Measurements from ENCODE around the gene PRAMEF13. TPM values are rescaled to one million over a fixed set of nuclear protein-coding genes. Genes with fewer than 3 reads are reported as not detected.

Gene PRAMEF13
- total RNA-seq, 1 experiment from 2014 or later, result not detected

Other genes with a start within 250 kb of the PRAMEF13 start
- gene PRAMEF27, start 144.8 kb downstream of the PRAMEF13 start, total RNA-seq (2022), result not detected in 2 replicates
- gene HNRNPCL3, start 140.6 kb downstream of the PRAMEF13 start, total RNA-seq (2022), result not detected in 2 replicates
- gene PRAMEF25, start 130.6 kb downstream of the PRAMEF13 start, total RNA-seq (2022), result not detected in 2 replicates
- gene HNRNPCL2, start 84.6 kb downstream of the PRAMEF13 start, total RNA-seq (2022), result not detected in 2 replicates
- gene PRAMEF26, start 45.4 kb downstream of the PRAMEF13 start, total RNA-seq (2022), result not detected in 2 replicates
- gene HNRNPCL4, start 35.8 kb downstream of the PRAMEF13 start, total RNA-seq (2022), result not detected in 2 replicates
- gene PRAMEF9, start 29.6 kb downstream of the PRAMEF13 start, total RNA-seq (2022), result not detected in 2 replicates
- not detected in 2 replicates for gene PRAMEF18, start 24.7 kb upstream of the PRAMEF13 start, total RNA-seq (2022)
- not detected in 2 replicates for gene PRAMEF5, start 52.8 kb upstream of the PRAMEF13 start, total RNA-seq (2022)
- not detected in 2 replicates for gene PRAMEF8, start 83.7 kb upstream of the PRAMEF13 start, total RNA-seq (2022)
- not detected in 2 replicates for gene PRAMEF33, start 102.1 kb upstream of the PRAMEF13 start, total RNA-seq (2022)
- not detected in 2 replicates for gene PRAMEF15, start 114.2 kb upstream of the PRAMEF13 start, total RNA-seq (2022)
- not detected in 2 replicates for gene PRAMEF14, start 145.7 kb upstream of the PRAMEF13 start, total RNA-seq (2022)
- gene PRAMEF19, start 170.5 kb upstream of the PRAMEF13 start, total RNA-seq (2022), result not detected in 2 replicates
- gene PRAMEF17, start 188.2 kb upstream of the PRAMEF13 start, total RNA-seq (2022), result not detected in 2 replicates
- not detected in 2 replicates for gene PRAMEF20, start 209.0 kb upstream of the PRAMEF13 start, total RNA-seq (2022)

Measured in MCF 10A (cell line).